Measurements from ENCODE around the gene SLC22A23.

- TF ChIP-seq CTCF (IDR thresholded peaks at IDR 0.05) = no peak
- no peak for TF ChIP-seq POLR2A (IDR thresholded peaks at IDR 0.05)
- TF ChIP-seq EP300 (IDR thresholded peaks at IDR 0.05) = no peak
Observed at GRCh38 chr6:3263096-3263495, 193.8 kb downstream of the SLC22A23 start.
